Smooth muscle cell (in vitro differentiated cells): ENCODE measurements around the gene MSMP. TPM values are rescaled to one million over a fixed set of nuclear protein-coding genes. Genes with fewer than 3 reads are reported as not detected.

Source experiments
- DNase-seq: peaks from one replicate; lab custom pipeline; 2025; ENCODE audit not compliant: unreplicated experiment; lab: John Stamatoyannopoulos, UW
- H2AFZ ChIP-seq: fragments of 200-600 bp; sonication (generic); 2 replicates; pipeline ENCODE4 v1.6.0; 2016; ENCODE audit warnings: antibody characterized with exemption, low read depth, mild to moderate bottlenecking
- H3F3A ChIP-seq: fragments of 200-600 bp; sonication (generic); 2 replicates; pipeline ENCODE4 v1.6.0; 2017; ENCODE audit warnings: antibody characterized with exemption, low read depth
- H3K27ac ChIP-seq: fragments of 200-600 bp; sonication (generic); 2 replicates; pipeline ENCODE4 v1.5.1; 2016; ENCODE audit warnings: low read depth, mild to moderate bottlenecking
- H3K27me3 ChIP-seq: fragments of 200-600 bp; sonication (generic); 2 replicates; pipeline ENCODE4 v1.6.1; 2016; ENCODE audit warnings: low read depth, mild to moderate bottlenecking
- H3K36me3 ChIP-seq: fragments of 200-600 bp; sonication (generic); 2 replicates; pipeline ENCODE4 v1.5.1; 2016; ENCODE audit warnings: low read depth
- H3K4me1 ChIP-seq: fragments of 200-600 bp; sonication (generic); 2 replicates; pipeline ENCODE4 v1.5.1; 2016; ENCODE audit warnings: low read depth
- H3K4me2 ChIP-seq: fragments of 200-600 bp; sonication (generic); 2 replicates; pipeline ENCODE4 v1.6.0; 2016; ENCODE audit warnings: mild to moderate bottlenecking
- H3K4me3 ChIP-seq: fragments of 200-600 bp; sonication (generic); 2 replicates; pipeline ENCODE4 v1.5.1; 2016; ENCODE audit warnings: mild to moderate bottlenecking
- H3K79me2 ChIP-seq: fragments of 200-600 bp; sonication (generic); 2 replicates; pipeline ENCODE4 v1.6.0; 2016; ENCODE audit warnings: low read depth, mild to moderate bottlenecking
- H3K9ac ChIP-seq: fragments of 200-600 bp; sonication (generic); 2 replicates; pipeline ENCODE4 v1.6.0; 2016; ENCODE audit warnings: low read depth
- H3K9me3 ChIP-seq: fragments of 200-600 bp; sonication (generic); replicated peaks from 2 replicates; pipeline ENCODE4 v1.5.1; 2016; ENCODE audit warnings: low read depth
- H4K20me1 ChIP-seq: fragments of 200-600 bp; sonication (generic); 2 replicates; pipeline ENCODE4 v1.6.0; 2016; ENCODE audit warnings: low read depth
- CTCF ChIP-seq: fragments of 200-600 bp; sonication (generic); IDR thresholded peaks from 2 replicates; pipeline ENCODE4 v1.5.1; 2017; ENCODE audit warnings: borderline replicate concordance, mild to moderate bottlenecking, antibody characterized with exemption; ENCODE audit not compliant: insufficient read depth, poor library complexity, severe bottlenecking
- WGBS: methylation state at CpG from one replicate; pipeline ENCODE4 v1.1.7; 2016; ENCODE audit warnings: low lambda C conversion rate; 5-methylcytosine and 5-hydroxymethylcytosine counted together
- polyA plus RNA-seq: library from polyadenylated mRNA; unstranded; fragments of >200 nt; fragmentation: Nextera tagmentation; extraction: Ambion mirVana; gene quantifications from 2 replicates; pipeline ENCODE4 v1.2.1, GENCODE V29; 2016
- total RNA-seq: library from RNA; depleted of rRNA; stranded (reverse); fragments of >200 nt; gene quantifications from 2 replicates; pipeline ENCODE4 v1.2.3, GENCODE V29; 2014

Gene MSMP
- total and polyA plus RNA-seq, 2 experiments from 2014 or later, result not detected

DNA sequence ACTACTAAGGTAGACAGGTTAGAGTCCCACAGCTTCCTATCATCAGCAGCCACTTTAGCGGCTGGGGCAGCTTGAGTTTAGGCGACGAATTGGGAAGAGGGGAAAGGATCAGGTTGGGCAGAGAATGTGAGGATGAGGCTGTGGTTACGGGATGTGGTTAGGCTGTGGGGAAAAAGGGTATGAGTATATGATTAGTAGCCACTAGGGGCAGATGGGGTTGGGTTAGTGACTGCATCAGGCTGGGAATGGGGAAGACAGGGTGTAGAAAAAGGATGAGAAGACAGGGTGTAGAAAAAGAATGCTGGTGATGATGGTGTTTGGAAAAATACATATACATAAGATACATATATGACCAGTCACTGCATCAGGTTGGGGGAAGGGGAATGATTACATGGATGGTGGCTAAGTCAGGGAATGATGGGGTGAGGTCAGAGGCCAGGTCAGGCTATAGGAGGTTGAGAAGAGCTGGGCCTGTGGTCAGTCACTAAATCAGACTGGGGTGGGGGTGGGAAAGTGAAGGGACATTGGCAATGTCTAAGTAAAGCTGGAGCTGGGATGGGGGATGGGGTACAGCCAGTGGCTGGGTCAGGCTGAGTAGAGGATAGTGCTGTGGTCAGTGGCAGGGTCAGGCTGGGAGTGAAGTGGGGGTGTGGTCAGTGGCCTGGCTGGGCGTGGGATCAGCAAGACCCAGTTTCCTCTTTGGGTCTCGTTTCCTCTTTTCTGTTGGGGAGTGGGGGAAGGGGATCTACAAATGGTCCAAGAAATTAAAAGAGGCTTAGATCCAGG lies 24.2 kb downstream of the MSMP start:
- peak overlapping the region; percentile 83 for H3K4me3 ChIP-seq

GRCh38 chr9:35729101-35729500 lies 25.0 kb downstream of the MSMP start:
- peaks cover 62% of the 10 kb centered on the region for H4K20me1 ChIP-seq
- H3K9ac ChIP-seq, result peak overlapping the region; percentile 4

More for the DNA sequence above, 24.2 kb downstream of the MSMP start:
- Histone ChIP-seq H3K79me2 (peaks cover 85% of the 10 kb centered on the region), H3K36me3 (no peaks in the 10 kb centered on the region), H3K27ac (peak overlapping the region; percentile 94), H4K20me1 (peaks cover 61% of the 10 kb centered on the region), H3F3A (peaks cover 16% of the 10 kb centered on the region), H2AFZ (no peak overlapping the region), H3K4me2 (peak overlapping the region; percentile 92), H3K27me3 (no peaks in the 10 kb centered on the region), H3K4me1 (peaks cover 49% of the 10 kb centered on the region), H3K9me3 (no peaks in the 10 kb centered on the region), H3K9ac (peak overlapping the region; percentile 4)
- 9% methylated on average over 6 of the region's 6 CpGs for WGBS
- peak; percentile 48 for TF ChIP-seq CTCF
- DNase-seq, result no peak

GRCh38 chr9:35728041-35728971 lies 25.8 kb downstream of the MSMP start:
- H3K4me2 ChIP-seq, result peak overlapping the region; percentile 92
- H3K79me2 ChIP-seq, result peaks cover 78% of the 10 kb centered on the region
- H4K20me1 ChIP-seq, result peaks cover 62% of the 10 kb centered on the region
- H3K4me3 ChIP-seq, result peak overlapping the region; percentile 83
- WGBS, result 2% methylated on average over 9 of the region's 10 CpGs
- no peaks in the 10 kb centered on the region for H3K9me3 ChIP-seq
- no peaks in the 10 kb centered on the region for H3K27me3 ChIP-seq
- H2AFZ ChIP-seq, result no peak overlapping the region
- no peak for TF ChIP-seq CTCF
- peaks cover 42% of the 10 kb centered on the region for H3K4me1 ChIP-seq
- H3K36me3 ChIP-seq, result no peaks in the 10 kb centered on the region
- H3K9ac ChIP-seq, result peak overlapping the region; percentile 14
- peak overlapping the region; percentile 94 for H3K27ac ChIP-seq
- peaks cover 12% of the 10 kb centered on the region for H3F3A ChIP-seq
- DNase-seq, result peak; percentile 11

More at GRCh38 chr9:35729101-35729500, 25.0 kb downstream of the MSMP start:
- Histone ChIP-seq H3K4me3 (peak overlapping the region; percentile 83), H3K36me3 (no peaks in the 10 kb centered on the region), H3K4me1 (peaks cover 49% of the 10 kb centered on the region), H3K4me2 (peak overlapping the region; percentile 92), H3K27ac (peak overlapping the region; percentile 94), H3K9me3 (no peaks in the 10 kb centered on the region), H3F3A (peaks cover 12% of the 10 kb centered on the region), H3K27me3 (no peaks in the 10 kb centered on the region), H2AFZ (no peak overlapping the region), H3K79me2 (peaks cover 83% of the 10 kb centered on the region)
- 72% methylated on average over 3 of the region's 3 CpGs for WGBS
- no peak for DNase-seq
- no peak for TF ChIP-seq CTCF
